Osteocyte (in vitro differentiated cells): ENCODE measurements around the gene ARHGAP6. TPM values are rescaled to one million over a fixed set of nuclear protein-coding genes. Genes with fewer than 3 reads are reported as not detected.
"Not testable (repeated sequence)": the region's sequence is repeated elsewhere in the genome, so short reads cannot be mapped to it uniquely, and the experiment has no call there.

ENCODE experiments used
- DNase-seq: peaks from one replicate; pipeline ENCODE4 v3.0.0; 2021; ENCODE audit warnings: mixed read lengths; ENCODE audit not compliant: unreplicated experiment; ENCODE audit errors: extremely low spot score
- H3K27ac Mint-ChIP-seq: one replicate; pipeline ENCODE4 v1.8.0; 2021; ENCODE audit warnings: mild to moderate bottlenecking, mixed read lengths; ENCODE audit not compliant: unreplicated experiment
- H3K27me3 Mint-ChIP-seq: one replicate; pipeline ENCODE4 v1.8.0; 2021; ENCODE audit warnings: mixed read lengths; ENCODE audit not compliant: unreplicated experiment
- H3K36me3 Mint-ChIP-seq: one replicate; pipeline ENCODE4 v1.8.0; 2021; ENCODE audit warnings: mixed read lengths; ENCODE audit not compliant: unreplicated experiment
- H3K4me1 Mint-ChIP-seq: one replicate; pipeline ENCODE4 v1.8.0; 2021; ENCODE audit warnings: mixed read lengths; ENCODE audit not compliant: unreplicated experiment
- H3K4me3 Mint-ChIP-seq: one replicate; pipeline ENCODE4 v1.8.0; 2021; ENCODE audit warnings: mild to moderate bottlenecking, moderate library complexity, mixed read lengths; ENCODE audit not compliant: unreplicated experiment
- H3K9me3 Mint-ChIP-seq: one replicate; pipeline ENCODE4 v1.8.0; 2021; ENCODE audit warnings: mixed read lengths; ENCODE audit not compliant: unreplicated experiment
- total RNA-seq: library from RNA; stranded (reverse); gene quantifications from 2 replicates; pipeline ENCODE4 v1.2.1, GENCODE V29; 2021
- TF ChIP-seq, protein P1 (sequence below): fragments of 200-600 bp; sonication (generic); IDR thresholded peaks from 2 replicates; pipeline ENCODE4 v1.5.0; 2021; ENCODE audit warnings: antibody characterized with exemption, mild to moderate bottlenecking, moderate library complexity

ARHGAP6 gene
- total RNA-seq, 1 donor from 2014 or later = 3.5 TPM

DNA sequence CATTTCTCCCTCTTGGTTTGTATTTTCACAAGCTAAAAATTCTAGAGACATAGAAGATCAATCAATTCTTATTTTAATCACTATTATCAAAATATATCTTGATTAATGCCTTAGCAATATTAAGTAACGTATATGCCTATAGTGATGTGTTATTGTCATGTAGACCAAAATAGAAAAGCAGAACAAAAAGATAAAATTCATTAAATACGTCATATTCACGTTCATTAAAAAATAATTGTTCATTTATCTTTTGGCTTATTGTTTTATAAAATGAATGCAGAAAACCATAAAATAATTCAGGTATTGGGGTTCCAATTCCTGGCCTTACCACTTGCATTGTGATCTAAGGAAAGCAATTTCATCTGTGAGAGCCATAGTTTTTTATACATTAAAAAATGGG, 300.3 kb downstream of the ARHGAP6 start:
- H3K4me1 Mint-ChIP-seq = peaks cover 3% of the 10 kb centered on the region
- TF ChIP-seq, protein P1, sequence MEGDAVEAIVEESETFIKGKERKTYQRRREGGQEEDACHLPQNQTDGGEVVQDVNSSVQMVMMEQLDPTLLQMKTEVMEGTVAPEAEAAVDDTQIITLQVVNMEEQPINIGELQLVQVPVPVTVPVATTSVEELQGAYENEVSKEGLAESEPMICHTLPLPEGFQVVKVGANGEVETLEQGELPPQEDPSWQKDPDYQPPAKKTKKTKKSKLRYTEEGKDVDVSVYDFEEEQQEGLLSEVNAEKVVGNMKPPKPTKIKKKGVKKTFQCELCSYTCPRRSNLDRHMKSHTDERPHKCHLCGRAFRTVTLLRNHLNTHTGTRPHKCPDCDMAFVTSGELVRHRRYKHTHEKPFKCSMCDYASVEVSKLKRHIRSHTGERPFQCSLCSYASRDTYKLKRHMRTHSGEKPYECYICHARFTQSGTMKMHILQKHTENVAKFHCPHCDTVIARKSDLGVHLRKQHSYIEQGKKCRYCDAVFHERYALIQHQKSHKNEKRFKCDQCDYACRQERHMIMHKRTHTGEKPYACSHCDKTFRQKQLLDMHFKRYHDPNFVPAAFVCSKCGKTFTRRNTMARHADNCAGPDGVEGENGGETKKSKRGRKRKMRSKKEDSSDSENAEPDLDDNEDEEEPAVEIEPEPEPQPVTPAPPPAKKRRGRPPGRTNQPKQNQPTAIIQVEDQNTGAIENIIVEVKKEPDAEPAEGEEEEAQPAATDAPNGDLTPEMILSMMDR = no peak
- no peak overlapping the region for H3K27ac Mint-ChIP-seq
- no peak for DNase-seq
- H3K36me3 Mint-ChIP-seq = no peaks in the 10 kb centered on the region
- H3K4me3 Mint-ChIP-seq = no peak overlapping the region
- no peaks in the 10 kb centered on the region for H3K27me3 Mint-ChIP-seq
- peaks cover 35% of the 10 kb centered on the region for H3K9me3 Mint-ChIP-seq

DNA sequence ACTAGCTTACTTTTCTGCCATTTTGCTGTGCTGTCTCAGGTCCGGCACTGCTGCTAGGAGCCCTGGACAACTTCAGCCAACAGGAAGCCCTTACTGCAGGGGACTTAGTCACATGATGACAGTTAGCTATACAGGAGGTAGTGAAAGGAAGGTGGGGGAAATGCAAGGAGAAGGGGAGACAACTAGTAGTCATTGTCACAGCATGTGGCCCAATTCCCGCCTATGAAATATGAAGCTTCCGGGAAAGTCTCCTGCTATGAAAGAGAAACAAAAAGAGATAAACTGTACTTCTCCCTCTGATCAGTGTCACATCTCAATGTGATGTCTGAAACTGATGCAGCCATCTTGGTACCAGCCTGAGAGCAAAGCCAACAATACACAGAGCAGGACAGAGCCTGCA, 300.9 kb downstream of the ARHGAP6 start:
- no peak overlapping the region for H3K4me3 Mint-ChIP-seq
- no peak overlapping the region for H3K27ac Mint-ChIP-seq
- H3K27me3 Mint-ChIP-seq = no peaks in the 10 kb centered on the region
- DNase-seq = no peak
- peaks cover 3% of the 10 kb centered on the region for H3K4me1 Mint-ChIP-seq
- H3K9me3 Mint-ChIP-seq = peaks cover 32% of the 10 kb centered on the region
- H3K36me3 Mint-ChIP-seq = no peaks in the 10 kb centered on the region
- TF ChIP-seq, protein P1 = no peak

DNA sequence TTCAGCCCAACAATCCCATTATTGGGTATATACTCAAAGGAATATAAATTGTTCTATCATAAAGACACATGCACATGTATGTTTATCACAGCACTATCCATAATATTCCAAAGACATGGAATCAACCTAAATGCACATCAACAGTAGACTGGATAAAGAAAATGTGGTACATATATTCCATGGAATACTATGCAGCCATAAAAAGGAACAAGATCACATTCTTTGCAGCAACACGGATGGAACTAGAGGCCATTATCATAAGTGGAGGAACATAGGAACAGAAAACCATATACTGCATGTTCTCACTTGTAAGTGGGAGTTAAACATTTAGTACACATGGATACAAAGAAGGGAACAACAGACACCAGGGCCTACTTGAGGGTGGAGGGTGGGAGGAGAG, 301.9 kb downstream of the ARHGAP6 start:
- not testable (repeated sequence) for H3K27ac Mint-ChIP-seq, H3K4me3 Mint-ChIP-seq, H3K36me3 Mint-ChIP-seq, H3K27me3 Mint-ChIP-seq, H3K4me1 Mint-ChIP-seq, DNase-seq
- peaks cover 30% of the 10 kb centered on the region for H3K9me3 Mint-ChIP-seq

DNA sequence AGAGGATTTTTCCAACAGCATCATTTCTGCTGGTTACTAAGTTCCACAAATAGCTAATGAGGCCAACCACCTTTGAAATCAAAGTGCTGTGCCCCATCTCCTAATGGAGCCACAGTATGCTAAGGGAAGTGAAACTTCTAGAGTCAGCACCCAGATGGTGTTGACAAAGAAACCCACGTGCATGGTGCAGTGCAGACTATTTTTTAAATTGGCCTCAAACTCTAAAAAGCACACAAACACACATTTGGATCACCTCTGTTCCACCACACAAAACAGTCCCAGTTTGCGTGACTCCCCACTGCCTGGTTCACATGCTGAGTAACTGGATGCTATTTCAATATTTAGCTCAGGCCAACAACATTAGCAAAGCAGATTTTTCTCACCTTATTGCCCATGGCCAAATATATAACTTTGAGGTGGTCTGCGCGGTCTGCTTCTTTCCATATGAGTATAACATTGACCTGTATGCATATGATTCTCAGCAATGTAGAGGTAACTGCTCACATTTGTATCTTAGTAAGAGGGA, 302.6 kb downstream of the ARHGAP6 start:
- Mint-ChIP-seq H3K27ac (no peak overlapping the region), H3K4me1 (peaks cover 3% of the 10 kb centered on the region), H3K4me3 (no peak overlapping the region), H3K9me3 (peaks cover 25% of the 10 kb centered on the region), H3K27me3 (no peaks in the 10 kb centered on the region), H3K36me3 (no peaks in the 10 kb centered on the region)
- TF ChIP-seq, protein P1 = no peak
- no peak for DNase-seq

DNA sequence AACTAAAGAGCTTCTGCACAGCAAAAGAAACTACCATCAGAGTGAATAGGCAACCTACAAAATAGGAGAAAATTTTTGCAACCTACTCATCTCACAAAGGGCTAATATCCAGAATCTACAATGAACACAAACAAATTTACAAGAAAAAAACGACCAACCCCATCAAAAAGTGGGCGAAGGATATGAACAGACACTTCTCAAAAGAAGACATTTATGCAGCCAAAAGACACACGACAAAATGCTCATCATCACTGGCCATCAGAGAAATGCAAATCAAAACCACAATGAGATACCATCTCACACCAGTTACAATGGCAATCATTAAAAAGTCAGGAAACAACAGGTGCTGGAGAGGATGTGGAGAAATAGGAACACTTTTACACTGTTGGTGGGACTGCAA, 304.1 kb downstream of the ARHGAP6 start:
- not testable (repeated sequence) for DNase-seq, H3K36me3 Mint-ChIP-seq, H3K27ac Mint-ChIP-seq, H3K4me3 Mint-ChIP-seq, H3K27me3 Mint-ChIP-seq, H3K4me1 Mint-ChIP-seq
- H3K9me3 Mint-ChIP-seq = peaks cover 19% of the 10 kb centered on the region

DNA sequence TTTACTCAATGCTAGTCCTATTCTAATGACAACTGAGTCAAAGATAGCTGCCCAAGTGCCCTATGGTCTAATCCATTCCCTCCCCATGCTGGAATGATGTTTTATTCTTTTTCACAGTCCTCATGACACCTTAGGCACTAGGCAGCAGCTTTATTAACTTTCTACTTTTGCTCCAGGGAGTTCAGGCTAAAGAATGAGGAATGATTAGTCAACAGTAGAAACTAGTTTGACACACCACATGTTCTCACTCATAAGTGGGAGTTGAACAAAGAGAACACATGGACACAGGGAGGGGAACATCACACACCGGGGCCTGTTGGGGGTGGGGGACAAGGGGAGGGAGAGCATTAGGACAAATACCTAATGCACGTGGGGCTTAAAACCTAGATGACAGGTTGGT, 309.8 kb downstream of the ARHGAP6 start:
- H3K27ac Mint-ChIP-seq, H3K4me3 Mint-ChIP-seq, H3K4me1 Mint-ChIP-seq, H3K36me3 Mint-ChIP-seq, DNase-seq, H3K9me3 Mint-ChIP-seq, H3K27me3 Mint-ChIP-seq: not testable (repeated sequence)
